GM13977 (cell line): Measurements from ENCODE around the gene SH3RF3.
"Not testable (repeated sequence)": the region's sequence is repeated elsewhere in the genome, so short reads cannot be mapped to it uniquely, and the experiment has no call there.

Source experiments
- DNase-seq: peaks from one replicate; pipeline ENCODE4 v3.0.0; 2012; ENCODE audit warnings: low spot score
- in situ Hi-C: fragments of 300-500 bp; cut with MboI; formaldehyde crosslinking; loops from one replicate; pipeline ENCODE4 v1.12.0; 2022; ENCODE audit warnings: low sequenced_read_pairs, low pct_unique_long_range_greater_than_20kb, mixed read lengths, inconsistent platforms; ENCODE audit not compliant: unreplicated experiment
- TF ChIP-seq, protein P1 (sequence below): IDR thresholded peaks from 2 replicates; pipeline ENCODE4 v1.5.1; 2012; ENCODE audit warnings: mild to moderate bottlenecking, control low read depth; ENCODE audit not compliant: insufficient read depth; ENCODE audit errors: extremely low read depth, missing control alignments

The SH3RF3 gene

DNA sequence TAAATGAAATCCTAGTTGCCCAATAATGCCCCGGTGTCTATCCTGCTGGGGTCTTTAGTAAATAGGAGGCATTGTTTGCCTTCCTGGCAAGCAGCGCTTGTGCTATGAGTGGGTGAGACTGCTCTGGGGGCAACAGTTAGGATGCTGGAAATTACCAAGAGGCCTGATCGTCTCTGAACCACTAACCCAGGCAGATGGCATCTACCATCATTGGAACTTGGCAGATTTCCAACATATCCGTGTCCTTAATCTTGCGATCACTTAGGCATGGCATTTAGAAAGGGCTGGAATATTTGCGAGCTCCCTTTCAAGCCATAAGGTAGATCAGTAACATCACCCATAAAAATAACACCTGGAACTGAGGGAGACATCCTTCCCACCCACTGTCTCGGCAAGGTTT, 18.8 kb upstream of the SH3RF3 start:
- no peak for DNase-seq
- TF ChIP-seq, protein P1, sequence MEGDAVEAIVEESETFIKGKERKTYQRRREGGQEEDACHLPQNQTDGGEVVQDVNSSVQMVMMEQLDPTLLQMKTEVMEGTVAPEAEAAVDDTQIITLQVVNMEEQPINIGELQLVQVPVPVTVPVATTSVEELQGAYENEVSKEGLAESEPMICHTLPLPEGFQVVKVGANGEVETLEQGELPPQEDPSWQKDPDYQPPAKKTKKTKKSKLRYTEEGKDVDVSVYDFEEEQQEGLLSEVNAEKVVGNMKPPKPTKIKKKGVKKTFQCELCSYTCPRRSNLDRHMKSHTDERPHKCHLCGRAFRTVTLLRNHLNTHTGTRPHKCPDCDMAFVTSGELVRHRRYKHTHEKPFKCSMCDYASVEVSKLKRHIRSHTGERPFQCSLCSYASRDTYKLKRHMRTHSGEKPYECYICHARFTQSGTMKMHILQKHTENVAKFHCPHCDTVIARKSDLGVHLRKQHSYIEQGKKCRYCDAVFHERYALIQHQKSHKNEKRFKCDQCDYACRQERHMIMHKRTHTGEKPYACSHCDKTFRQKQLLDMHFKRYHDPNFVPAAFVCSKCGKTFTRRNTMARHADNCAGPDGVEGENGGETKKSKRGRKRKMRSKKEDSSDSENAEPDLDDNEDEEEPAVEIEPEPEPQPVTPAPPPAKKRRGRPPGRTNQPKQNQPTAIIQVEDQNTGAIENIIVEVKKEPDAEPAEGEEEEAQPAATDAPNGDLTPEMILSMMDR: no peak
- in situ Hi-C loops: no loop called here

DNA sequence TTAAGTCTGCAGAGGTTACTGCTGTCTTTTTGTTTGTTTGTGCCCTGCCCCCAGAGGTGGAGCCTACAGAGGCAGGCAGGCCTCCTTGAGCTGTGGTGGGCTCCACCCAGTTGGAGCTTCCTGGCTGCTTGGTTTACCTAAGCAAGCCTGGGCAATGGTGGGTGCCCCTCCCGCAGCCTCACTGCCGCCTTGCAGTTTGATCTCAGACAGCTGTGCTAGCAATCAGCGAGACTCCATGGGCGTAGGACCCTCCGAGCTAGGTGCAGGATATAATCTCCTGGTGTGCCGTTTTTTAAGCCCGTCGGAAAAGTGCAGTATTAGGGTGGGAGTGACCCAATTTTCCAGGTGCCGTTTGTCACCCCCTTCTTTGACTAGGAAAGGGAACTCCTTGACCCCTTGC, 11.8 kb upstream of the SH3RF3 start:
- DNase-seq, in situ Hi-C loops: not testable (repeated sequence)

DNA sequence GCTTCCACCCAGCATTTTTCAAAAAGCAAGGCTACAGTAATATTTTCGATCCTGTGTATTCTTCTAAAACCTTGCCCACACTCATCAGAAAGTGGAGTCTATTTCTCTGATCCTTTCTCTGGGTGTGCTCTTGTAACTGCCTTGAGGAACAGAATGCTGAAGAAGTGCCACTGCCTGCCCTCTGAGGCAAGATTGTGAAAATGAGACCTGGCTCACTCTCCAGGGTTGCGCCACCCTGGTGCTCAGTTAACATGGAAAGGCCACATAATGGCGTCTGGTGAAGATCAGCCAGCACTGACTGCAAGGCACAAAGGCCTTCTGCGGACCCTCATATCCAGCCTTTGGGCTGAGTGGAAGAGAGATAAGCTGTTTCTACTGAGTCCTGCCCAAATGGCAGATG, 11.2 kb upstream of the SH3RF3 start:
- TF ChIP-seq, protein P1: no peak
- in situ Hi-C loops: no loop called here
- no peak for DNase-seq

DNA sequence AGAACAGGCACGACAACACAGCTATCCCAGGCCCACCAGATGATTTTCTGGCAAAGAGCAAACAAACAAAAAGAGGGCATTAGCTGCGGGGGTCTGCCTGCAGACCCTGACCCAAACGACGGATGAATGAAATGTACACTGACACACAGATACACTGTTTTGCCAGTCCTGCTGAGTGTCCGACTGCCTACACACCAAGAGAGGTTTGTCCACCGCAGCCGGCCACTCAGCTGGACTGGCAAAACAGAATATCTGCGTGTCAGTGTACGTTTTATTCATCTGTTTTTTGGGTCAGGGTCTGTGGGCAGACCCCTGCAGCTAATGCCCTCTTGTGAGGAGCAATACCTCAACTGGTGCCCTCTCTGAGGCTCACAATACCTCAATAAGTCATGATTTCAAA, 10.7 kb upstream of the SH3RF3 start:
- DNase-seq: no peak
- in situ Hi-C loops: no loop called here
- TF ChIP-seq, protein P1: no peak

DNA sequence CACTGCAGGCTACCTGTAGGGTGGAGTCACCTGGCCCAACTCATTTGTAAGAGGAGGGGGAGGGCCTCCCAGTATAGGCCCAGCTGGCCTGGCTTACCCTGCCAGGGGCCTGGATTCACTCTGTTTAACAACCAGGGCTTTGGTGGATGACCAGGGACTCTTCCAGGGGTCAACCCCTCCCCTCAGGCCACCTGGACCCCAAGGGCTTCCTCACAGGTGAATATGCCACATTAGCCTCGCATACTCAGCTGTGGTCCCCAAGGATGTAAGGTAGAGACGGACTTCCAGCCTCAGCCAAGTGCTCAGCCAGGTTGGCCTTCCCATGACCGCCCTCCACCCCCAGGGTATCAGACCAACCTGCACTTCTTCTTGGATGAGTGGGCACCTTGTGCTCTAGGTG, 8.8 kb upstream of the SH3RF3 start:
- TF ChIP-seq, protein P1: no peak
- no peak for DNase-seq
- in situ Hi-C loops: no loop called here

DNA sequence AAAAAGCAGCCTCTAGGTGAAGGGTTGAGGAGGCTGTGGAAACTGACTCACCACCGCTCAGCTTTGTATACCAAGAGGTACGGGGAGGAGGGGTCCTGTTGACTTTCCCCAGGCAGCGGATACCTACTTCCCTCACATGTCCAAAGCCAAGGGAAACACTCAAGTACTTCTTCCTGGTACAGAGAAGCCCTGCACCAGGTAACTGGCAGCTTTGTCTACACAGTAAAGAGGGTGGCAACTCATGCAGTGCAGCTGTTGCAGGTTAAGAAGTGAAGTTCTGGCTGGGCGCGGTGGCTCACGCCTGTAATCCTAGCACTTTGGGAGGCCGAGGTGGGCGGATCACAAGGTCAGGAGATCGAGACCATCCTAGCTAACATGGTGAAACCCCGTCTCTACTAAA, 8.3 kb upstream of the SH3RF3 start:
- in situ Hi-C loops: not testable (repeated sequence)

DNA sequence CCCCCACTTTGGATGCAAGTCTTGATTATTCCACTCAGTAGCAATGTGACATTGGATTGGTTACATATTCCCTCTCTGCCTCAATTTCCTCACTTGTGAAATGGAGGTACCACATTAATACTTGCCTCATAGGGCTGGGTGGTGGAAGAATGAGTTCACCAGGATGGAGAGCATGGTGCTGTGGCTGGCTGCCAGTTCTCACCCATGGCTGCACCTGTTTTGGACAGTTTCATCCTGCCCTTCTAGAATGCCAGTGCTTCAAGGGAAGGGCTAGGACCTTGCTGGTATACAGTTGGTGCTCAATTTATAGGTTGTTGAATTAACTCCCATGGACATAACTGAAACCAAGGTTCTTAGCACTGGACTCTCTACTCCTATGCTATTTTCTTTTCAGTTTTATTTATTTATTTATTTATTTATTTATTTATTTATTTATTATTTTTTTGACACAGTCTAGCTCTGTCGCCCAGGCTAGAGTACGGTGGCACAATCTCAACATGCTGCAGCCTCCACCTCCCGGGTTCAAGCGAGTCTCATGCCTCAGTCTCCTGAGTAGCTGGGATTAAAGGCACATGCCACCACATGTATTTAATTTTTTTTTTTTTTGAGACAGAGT, 5.3 kb upstream of the SH3RF3 start:
- in situ Hi-C loops: no loop called here
- TF ChIP-seq, protein P1: no peak
- DNase-seq: no peak

More for the DNA sequence above, 8.3 kb upstream of the SH3RF3 start:
- not testable (repeated sequence) for DNase-seq
